Panc1 (cell line): Measurements from ENCODE around the gene ZNF804A.

ENCODE experiments used
- CTCF ChIP-seq: fragments of 450-650 bp; IDR thresholded peaks from 2 replicates; pipeline ENCODE4 v1.5.1; 2017; ENCODE audit warnings: mild to moderate bottlenecking
- POLR2AphosphoS5 ChIP-seq: IDR thresholded peaks from 2 replicates; pipeline ENCODE4 v1.6.1; 2012; ENCODE audit warnings: mild to moderate bottlenecking, low read depth, low read length, moderate library complexity
- TF ChIP-seq, protein P1 (sequence below), 2 experiments: IDR thresholded peaks; 2 replicates each; pipeline ENCODE4 v1.6.1; 2011 to 2012; ENCODE audit warnings: low read depth in 2 of 2, control low read depth in 1 of 2, low read length in 1 of 2, mild to moderate bottlenecking in 1 of 2, moderate library complexity in 1 of 2; ENCODE audit not compliant: insufficient read depth in 1 of 2

- no peak for TF ChIP-seq POLR2AphosphoS5
- TF ChIP-seq CTCF, result peak; percentile 51; the same call in 1 of the 2 replicates
- TF ChIP-seq, protein P1, sequence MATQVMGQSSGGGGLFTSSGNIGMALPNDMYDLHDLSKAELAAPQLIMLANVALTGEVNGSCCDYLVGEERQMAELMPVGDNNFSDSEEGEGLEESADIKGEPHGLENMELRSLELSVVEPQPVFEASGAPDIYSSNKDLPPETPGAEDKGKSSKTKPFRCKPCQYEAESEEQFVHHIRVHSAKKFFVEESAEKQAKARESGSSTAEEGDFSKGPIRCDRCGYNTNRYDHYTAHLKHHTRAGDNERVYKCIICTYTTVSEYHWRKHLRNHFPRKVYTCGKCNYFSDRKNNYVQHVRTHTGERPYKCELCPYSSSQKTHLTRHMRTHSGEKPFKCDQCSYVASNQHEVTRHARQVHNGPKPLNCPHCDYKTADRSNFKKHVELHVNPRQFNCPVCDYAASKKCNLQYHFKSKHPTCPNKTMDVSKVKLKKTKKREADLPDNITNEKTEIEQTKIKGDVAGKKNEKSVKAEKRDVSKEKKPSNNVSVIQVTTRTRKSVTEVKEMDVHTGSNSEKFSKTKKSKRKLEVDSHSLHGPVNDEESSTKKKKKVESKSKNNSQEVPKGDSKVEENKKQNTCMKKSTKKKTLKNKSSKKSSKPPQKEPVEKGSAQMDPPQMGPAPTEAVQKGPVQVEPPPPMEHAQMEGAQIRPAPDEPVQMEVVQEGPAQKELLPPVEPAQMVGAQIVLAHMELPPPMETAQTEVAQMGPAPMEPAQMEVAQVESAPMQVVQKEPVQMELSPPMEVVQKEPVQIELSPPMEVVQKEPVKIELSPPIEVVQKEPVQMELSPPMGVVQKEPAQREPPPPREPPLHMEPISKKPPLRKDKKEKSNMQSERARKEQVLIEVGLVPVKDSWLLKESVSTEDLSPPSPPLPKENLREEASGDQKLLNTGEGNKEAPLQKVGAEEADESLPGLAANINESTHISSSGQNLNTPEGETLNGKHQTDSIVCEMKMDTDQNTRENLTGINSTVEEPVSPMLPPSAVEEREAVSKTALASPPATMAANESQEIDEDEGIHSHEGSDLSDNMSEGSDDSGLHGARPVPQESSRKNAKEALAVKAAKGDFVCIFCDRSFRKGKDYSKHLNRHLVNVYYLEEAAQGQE (IDR thresholded peaks at IDR 0.05; ENCODE audit: insufficient read depth in 1 of 2, low read depth in 2 of 2, low read length in 1 of 2), result no peak
Measured at GRCh38 chr2:184611361-184612085, 13.2 kb downstream of the ZNF804A start.
